ENCODE measurements around the gene PIP5KL1. TPM values are rescaled to one million over a fixed set of nuclear protein-coding genes. Genes with fewer than 3 reads are reported as not detected.

PIP5KL1 gene
- total and polyA plus RNA-seq, 9 donors, result 0.10 to 4.0 (median 1.9) TPM

- no peaks in the 10 kb centered on the region for H3K36me3 ChIP-seq
- intact Hi-C loops (cut with DNase I), result no loop called here
- DNase-seq, result peak in 3 of 5 donors; percentile 41 to 68 (median 63)
- peaks cover 74% of the 10 kb centered on the region for H3K4me1 ChIP-seq (ENCODE audit: insufficient read depth)
- H3K27me3 ChIP-seq, result no peaks in the 10 kb centered on the region
- H3K27ac ChIP-seq, result peak overlapping the region; percentile 28 to 64
- TF ChIP-seq EP300 (IDR thresholded peaks at IDR 0.05) (no peak), POLR2A (IDR thresholded peaks at IDR 0.05) (no peak), CTCF (IDR thresholded peaks at IDR 0.05) (no peak)
- WGBS, 3 donors, result 48 to 57% (median 54%) methylated on average over 10 of the region's 10 CpGs
- H3K9me3 ChIP-seq, result no peaks in the 10 kb centered on the region
- no peak overlapping the region for H3K4me3 ChIP-seq
Observed at GRCh38 chr9:127968700-127969383, 38.3 kb upstream of the PIP5KL1 start.

DNA sequence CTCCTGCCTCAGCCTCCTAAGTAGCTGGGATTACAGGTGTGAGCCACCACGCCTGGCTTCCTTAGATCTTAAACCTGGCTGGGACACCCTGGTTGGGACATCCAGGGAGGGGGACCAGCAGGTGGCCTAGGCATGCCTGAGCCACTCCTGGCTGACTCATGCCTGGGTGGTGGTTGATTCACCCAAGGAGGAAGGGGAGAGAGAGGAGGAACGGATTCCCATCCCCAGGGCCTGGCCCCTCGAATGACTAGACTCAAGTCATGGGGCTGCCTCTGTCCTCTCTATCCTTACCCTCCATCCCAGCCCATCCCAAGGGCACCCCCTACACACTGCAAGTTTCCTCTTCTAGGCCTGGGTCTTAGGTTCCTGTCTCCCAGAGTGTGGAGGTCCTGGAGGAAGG is 37.5 kb upstream of the PIP5KL1 start:
- H3K27ac ChIP-seq, result peak overlapping the region in 1 of 2 donors; percentile 64
- intact Hi-C loops (cut with DNase I), result no loop called here
- H3K36me3 ChIP-seq, result no peaks in the 10 kb centered on the region
- DNase-seq, result peak in 3 of 5 donors; percentile 28 to 51 (median 40)
- TF ChIP-seq EP300 (IDR thresholded peaks at IDR 0.05), result no peak
- no peak for TF ChIP-seq POLR2A (IDR thresholded peaks at IDR 0.05)
- no peak for TF ChIP-seq CTCF (IDR thresholded peaks at IDR 0.05)
- no peaks in the 10 kb centered on the region for H3K27me3 ChIP-seq
- H3K9me3 ChIP-seq, result no peaks in the 10 kb centered on the region
- no peak overlapping the region for H3K4me3 ChIP-seq
- 80 to 89% (median 84%) methylated on average over 3 of the region's 3 CpGs for WGBS, 3 donors
- peaks cover 71% of the 10 kb centered on the region for H3K4me1 ChIP-seq (ENCODE audit: insufficient read depth)

DNA sequence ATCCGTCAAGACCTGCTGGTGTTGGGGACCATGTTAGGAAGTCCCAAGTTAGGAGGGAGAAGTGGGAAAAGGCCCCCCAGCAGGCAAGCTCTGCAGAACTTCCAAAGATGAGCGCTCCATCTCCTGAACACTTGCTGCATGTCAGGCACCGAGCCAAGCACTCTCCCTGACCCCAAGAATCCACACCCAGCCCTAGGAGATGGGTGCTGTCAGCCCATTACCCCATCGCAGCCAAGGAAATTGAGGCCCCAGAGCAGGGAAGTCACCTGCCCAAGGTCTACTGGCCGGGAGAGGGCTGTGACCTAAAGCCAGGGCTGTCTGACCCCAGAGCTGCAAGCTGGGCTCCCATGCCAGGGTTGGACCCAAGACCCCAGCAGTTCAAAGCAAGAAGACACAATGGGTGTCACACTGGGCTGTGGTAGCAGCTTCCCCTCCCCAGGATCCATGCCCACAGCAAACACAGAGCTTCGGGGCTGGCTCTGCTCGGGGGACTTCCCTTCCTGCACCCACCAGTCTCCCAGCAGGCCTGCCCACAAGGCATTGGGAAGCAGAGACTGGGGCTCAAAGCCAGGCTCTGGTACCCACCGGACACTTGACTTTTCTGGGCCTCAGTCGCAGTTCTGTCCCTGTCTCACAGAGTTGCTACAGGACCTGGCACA is 36.7 kb upstream of the PIP5KL1 start:
- no peak for TF ChIP-seq POLR2A (IDR thresholded peaks at IDR 0.05)
- TF ChIP-seq EP300 (IDR thresholded peaks at IDR 0.05), result no peak
- TF ChIP-seq CTCF (IDR thresholded peaks at IDR 0.05), result no peak
- DNase-seq, result peak in 2 of 5 donors; percentile 48 to 53

DNA sequence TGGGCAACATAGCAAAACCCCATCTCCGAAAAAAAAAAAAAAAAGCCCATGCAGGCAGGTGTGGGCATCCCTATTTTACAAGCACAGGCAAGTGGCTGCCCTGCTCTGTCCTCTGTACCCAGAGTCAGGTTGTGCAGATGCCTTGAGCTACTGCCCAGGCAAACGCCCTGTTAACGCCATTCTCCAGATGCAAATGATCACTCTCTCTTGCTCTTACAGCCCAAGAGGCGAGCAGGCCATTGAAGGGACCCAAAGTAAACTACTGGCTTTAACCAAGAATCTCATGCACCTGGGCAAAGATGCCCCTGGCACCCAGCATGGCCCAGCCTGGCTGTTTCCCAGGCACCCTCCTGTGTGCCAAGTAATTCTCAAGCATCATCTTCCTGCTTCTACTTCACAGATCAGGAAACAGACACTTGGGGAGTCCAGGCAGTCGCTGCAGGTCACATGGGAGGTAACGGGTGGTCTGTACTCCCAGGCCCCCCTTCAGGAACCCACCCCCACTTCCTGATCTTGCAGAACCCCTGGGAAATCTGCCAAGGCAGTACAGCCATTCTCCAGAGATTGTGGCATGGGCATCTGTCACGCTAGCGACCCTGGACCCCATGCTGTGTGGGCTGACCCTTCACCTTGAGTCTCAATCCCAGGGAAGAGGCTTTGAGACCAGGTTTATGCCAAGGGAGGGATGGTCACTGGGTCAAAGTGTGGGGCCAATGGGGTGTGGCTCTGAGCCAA is 36.0 kb upstream of the PIP5KL1 start:
- Histone ChIP-seq H3K4me3 (no peak overlapping the region), H3K4me1 (ENCODE audit: insufficient read depth) (peaks cover 70% of the 10 kb centered on the region), H3K27ac (peak overlapping the region in 1 of 2 donors; percentile 82), H3K36me3 (no peaks in the 10 kb centered on the region), H3K27me3 (no peaks in the 10 kb centered on the region), H3K9me3 (no peaks in the 10 kb centered on the region)
- peak in 2 of 5 donors; percentile 37 for DNase-seq
- WGBS, 3 donors, result 72 to 81% (median 78%) methylated on average over 8 of the region's 8 CpGs
- intact Hi-C loops (cut with DNase I), result no loop called here
- no peak for TF ChIP-seq CTCF (IDR thresholded peaks at IDR 0.05)

More for the DNA sequence above, 36.7 kb upstream of the PIP5KL1 start:
- H3K27me3 ChIP-seq, result no peaks in the 10 kb centered on the region
- intact Hi-C loops (cut with DNase I), result no loop called here
- no peak overlapping the region for H3K4me3 ChIP-seq
- H3K36me3 ChIP-seq, result no peaks in the 10 kb centered on the region
- WGBS, 3 donors, result 71 to 75% (median 73%) methylated on average over 9 of the region's 9 CpGs
- peak overlapping the region in 1 of 2 donors; percentile 82 for H3K27ac ChIP-seq
- H3K4me1 ChIP-seq (ENCODE audit: insufficient read depth), result peaks cover 71% of the 10 kb centered on the region
- no peaks in the 10 kb centered on the region for H3K9me3 ChIP-seq

Data from ovary (tissue), 9 donors.